Testis (tissue), 3 donors: ENCODE measurements around the gene DDX1. TPM values are rescaled to one million over a fixed set of nuclear protein-coding genes. Genes with fewer than 3 reads are reported as not detected.

Experiments
- DNase-seq: peaks from one replicate; pipeline ENCODE4 v3.0.0-alpha.2; 2019
- H3K27ac ChIP-seq, 2 donors: fragments of 200-600 bp; sonication (generic); one replicate each; pipeline ENCODE4 v1.5.1; 2019
- H3K27me3 ChIP-seq: fragments of 200-600 bp; sonication (generic); one replicate; pipeline ENCODE4 v1.5.1; 2019
- H3K36me3 ChIP-seq: fragments of 200-600 bp; sonication (generic); one replicate; pipeline ENCODE4 v1.5.1; 2017; ENCODE audit warnings: low read depth; ENCODE audit errors: missing control alignments
- H3K4me1 ChIP-seq: fragments of 200-600 bp; sonication (generic); one replicate; pipeline ENCODE4 v1.5.1; 2019
- H3K4me3 ChIP-seq, 2 donors: fragments of 200-600 bp; sonication (generic); one replicate each; pipeline ENCODE4 v1.5.1; 2017 to 2019
- H3K9me3 ChIP-seq: fragments of 200-600 bp; sonication (generic); one replicate; pipeline ENCODE4 v1.5.1; 2017
- POLR2A ChIP-seq: fragments of 450-650 bp; IDR thresholded peaks from one replicate; pipeline ENCODE4 v1.6.1; 2017; ENCODE audit warnings: antibody characterized with exemption, mild to moderate bottlenecking, moderate library complexity
- WGBS, 2 donors: methylation state at CpG; one replicate each; pipeline ENCODE4 v1.1.5; 2018; 5-methylcytosine and 5-hydroxymethylcytosine counted together
- intact Hi-C: fragments of 100-400 bp; cut with DNase I; formaldehyde crosslinking; loops from one replicate; pipeline ENCODE4 v1.15.1; 2023; ENCODE audit warnings: low total_unique reads
- polyA plus RNA-seq: library from polyadenylated mRNA; stranded (reverse); fragments of 350-450 nt; fragmentation: Illumina TruSeq; extraction: RNeasy Lipid Tissue Mini Kit (QIAGEN cat#74804); gene quantifications from one replicate; pipeline ENCODE4 v1.2.3, GENCODE V29; 2014; ENCODE audit warnings: low read depth, low replicate concordance; ENCODE audit not compliant: insufficient read depth
- total RNA-seq, 2 donors: library from RNA; depleted of rRNA; stranded (reverse); fragments of >200 nt; gene quantifications; one replicate each; pipeline ENCODE4 v1.2.3, GENCODE V29; 2016
- TF ChIP-seq, protein P1 (sequence below), 3 experiments: fragments of 450-650 bp in 2 of 3; fragments of 200-600 bp in 1 of 3; sonication (generic) in 1 of 3; IDR thresholded peaks; one replicate each; pipeline ENCODE4 v1.5.1; 2016 to 2019; ENCODE audit warnings: antibody characterized with exemption in 3 of 3, mild to moderate bottlenecking in 2 of 3, moderate library complexity in 1 of 3

Gene DDX1
- total and polyA plus RNA-seq, 3 donors from 2014 or later: 60.4 to 66.9 (median 65.0) TPM

DNA sequence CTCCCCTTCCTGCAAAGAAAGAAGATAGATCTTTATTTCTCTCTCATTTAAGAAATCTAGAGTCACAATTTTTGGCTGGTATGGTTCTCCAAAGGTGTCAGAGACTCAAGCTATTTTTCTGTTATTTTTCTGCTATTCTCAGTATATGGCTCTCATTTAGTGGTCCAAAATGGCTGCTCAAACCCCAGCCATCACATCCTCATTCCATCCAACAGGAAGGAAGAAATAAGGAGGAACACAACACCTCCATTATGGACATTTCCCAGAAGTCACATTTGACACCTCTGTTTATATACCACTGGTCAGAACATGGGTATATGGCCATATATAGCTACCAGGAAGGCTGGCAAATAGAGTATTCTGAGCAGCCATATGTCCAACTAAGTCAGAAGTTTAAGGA lies 7.4 kb upstream of the DDX1 start:
- no peak for TF ChIP-seq POLR2A
- TF ChIP-seq, protein P1, sequence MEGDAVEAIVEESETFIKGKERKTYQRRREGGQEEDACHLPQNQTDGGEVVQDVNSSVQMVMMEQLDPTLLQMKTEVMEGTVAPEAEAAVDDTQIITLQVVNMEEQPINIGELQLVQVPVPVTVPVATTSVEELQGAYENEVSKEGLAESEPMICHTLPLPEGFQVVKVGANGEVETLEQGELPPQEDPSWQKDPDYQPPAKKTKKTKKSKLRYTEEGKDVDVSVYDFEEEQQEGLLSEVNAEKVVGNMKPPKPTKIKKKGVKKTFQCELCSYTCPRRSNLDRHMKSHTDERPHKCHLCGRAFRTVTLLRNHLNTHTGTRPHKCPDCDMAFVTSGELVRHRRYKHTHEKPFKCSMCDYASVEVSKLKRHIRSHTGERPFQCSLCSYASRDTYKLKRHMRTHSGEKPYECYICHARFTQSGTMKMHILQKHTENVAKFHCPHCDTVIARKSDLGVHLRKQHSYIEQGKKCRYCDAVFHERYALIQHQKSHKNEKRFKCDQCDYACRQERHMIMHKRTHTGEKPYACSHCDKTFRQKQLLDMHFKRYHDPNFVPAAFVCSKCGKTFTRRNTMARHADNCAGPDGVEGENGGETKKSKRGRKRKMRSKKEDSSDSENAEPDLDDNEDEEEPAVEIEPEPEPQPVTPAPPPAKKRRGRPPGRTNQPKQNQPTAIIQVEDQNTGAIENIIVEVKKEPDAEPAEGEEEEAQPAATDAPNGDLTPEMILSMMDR (IDR thresholded peaks at IDR 0.05): no peak
- H3K9me3 ChIP-seq: no peaks in the 10 kb centered on the region
- no peak overlapping the region for H3K4me3 ChIP-seq
- no peaks in the 10 kb centered on the region for H3K27me3 ChIP-seq
- intact Hi-C loops: no loop called here
- H3K4me1 ChIP-seq: no peaks in the 10 kb centered on the region
- H3K27ac ChIP-seq: no peak overlapping the region
- no peak for DNase-seq
- H3K36me3 ChIP-seq: no peaks in the 10 kb centered on the region

DNA sequence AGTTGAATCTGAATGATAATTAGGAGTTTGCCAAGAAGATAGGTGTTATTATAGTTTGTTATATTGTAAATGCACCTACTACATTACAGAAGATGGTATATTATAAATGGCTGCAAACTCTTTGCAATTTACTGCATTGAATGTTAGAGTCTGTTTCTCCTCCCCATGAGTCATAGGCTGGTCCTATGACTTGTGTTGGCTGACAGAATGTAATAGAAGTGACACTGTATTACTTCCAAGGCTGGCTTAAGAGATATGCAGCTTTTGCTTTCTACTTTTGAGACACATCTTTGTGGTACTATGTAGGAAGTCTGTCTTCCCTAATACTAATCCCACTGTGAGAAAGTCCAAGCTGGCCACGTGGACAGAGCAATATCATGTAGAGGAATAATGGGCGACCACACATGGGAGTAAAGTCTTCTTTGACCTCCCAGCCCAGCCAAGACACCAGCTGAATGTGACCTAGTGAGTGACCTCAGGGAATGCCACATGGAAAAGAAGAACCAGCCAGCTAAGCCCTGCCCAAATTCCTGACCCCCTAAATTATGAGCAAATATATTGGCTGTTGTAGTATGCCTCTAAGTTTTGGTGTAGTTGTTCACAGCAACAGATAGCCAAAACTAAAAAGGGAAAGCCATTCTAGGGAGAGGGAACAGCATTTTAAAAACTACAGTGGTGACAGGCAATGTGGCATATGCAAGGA lies 6.8 kb upstream of the DDX1 start:
- intact Hi-C loops: no loop called here
- Histone ChIP-seq H3K27me3 (no peaks in the 10 kb centered on the region), H3K9me3 (no peaks in the 10 kb centered on the region), H3K36me3 (no peaks in the 10 kb centered on the region), H3K4me1 (no peaks in the 10 kb centered on the region), H3K27ac (no peak overlapping the region), H3K4me3 (no peak overlapping the region)
- DNase-seq: no peak
- TF ChIP-seq, protein P1 (IDR thresholded peaks at IDR 0.05): no peak
- TF ChIP-seq POLR2A: no peak
- WGBS, 2 donors: 88% methylated on average over 2 of the region's 2 CpGs

DNA sequence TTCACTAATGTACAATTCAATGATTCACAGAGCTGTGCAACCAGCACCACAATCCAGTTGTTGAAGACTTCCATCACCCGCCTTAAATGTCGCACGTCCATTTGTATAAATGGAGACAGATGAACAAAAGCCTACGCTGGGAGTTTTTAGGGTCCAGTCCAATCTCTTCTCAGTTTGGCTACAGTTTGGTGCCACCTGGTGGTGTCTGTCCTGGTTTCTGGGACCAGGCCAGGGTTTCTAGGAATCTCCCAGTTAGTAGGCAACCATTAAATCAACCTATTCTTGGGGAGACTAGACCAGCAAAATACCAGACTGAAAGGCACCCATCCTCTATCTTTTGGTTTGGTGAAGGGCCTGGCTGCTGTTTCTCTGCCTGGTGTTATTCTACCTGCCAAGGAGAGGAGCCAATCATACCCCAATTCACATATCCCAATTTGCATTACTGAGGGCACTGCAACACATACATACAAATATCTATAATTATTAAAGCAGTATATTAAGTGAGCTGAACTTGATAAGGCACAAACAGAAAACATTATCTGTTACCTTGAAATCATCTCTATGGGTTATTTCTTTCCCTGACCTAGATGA lies 3.2 kb upstream of the DDX1 start:
- 48 to 52% methylated on average over 4 of the region's 4 CpGs for WGBS, 2 donors
- intact Hi-C loops: no loop called here
- Histone ChIP-seq H3K27me3 (no peaks in the 10 kb centered on the region), H3K27ac (no peak overlapping the region), H3K4me1 (peaks cover 7% of the 10 kb centered on the region), H3K36me3 (no peaks in the 10 kb centered on the region), H3K9me3 (no peaks in the 10 kb centered on the region), H3K4me3 (no peak overlapping the region)
- TF ChIP-seq, protein P1 (IDR thresholded peaks at IDR 0.05): peak; percentile 41 to 50 (median 47)
- TF ChIP-seq POLR2A: no peak
- DNase-seq: peak; percentile 77

DNA sequence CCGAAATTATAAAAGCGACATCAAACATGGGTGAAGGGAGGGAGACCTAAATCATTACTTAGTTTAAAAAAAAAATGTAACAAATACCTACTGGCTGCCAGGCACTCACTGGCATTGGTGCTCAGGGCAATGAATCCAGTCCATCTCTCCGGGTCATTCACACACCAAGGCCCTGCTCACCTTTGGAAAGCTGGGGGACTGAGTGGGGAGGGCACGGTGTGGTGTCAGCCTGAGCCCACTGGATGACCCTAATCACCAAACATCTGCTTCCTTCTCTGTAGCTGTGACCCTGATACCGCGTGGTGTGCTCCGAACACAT lies 336 bp upstream of the DDX1 start:
- no peak for DNase-seq
- Histone ChIP-seq H3K27ac (peak overlapping the region; percentile 89 to 93), H3K4me3 (peak overlapping the region; percentile 79 to 93), H3K36me3 (no peaks in the 10 kb centered on the region), H3K27me3 (no peaks in the 10 kb centered on the region), H3K9me3 (no peaks in the 10 kb centered on the region), H3K4me1 (peaks cover 17% of the 10 kb centered on the region)
- WGBS, 2 donors: 7 to 14% methylated on average over 4 to 7 of the region's 7 CpGs
- TF ChIP-seq POLR2A: no peak
- TF ChIP-seq, protein P1 (IDR thresholded peaks at IDR 0.05): no peak
- intact Hi-C loops: no loop called here

DNA sequence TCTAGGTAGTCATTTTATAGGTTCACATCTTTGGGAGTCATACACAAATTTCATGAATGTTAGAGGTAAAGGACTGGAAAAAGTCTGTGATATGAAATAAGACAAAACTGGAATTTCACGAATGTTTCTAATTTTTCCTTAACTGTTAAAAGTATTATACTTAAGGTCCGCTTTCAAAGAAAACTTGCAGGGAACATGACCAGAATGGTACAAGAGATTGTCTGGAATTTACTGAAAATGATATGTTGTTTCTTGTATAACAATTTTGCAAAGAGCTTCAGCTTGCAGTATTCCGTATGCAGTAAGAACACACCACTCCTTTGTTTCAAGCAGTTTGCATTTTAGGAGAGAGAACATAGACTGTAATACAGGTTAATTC lies 1.6 kb downstream of the DDX1 start:
- H3K4me1 ChIP-seq: peaks cover 17% of the 10 kb centered on the region
- H3K9me3 ChIP-seq: no peaks in the 10 kb centered on the region
- H3K27ac ChIP-seq: no peak overlapping the region
- TF ChIP-seq, protein P1 (IDR thresholded peaks at IDR 0.05): no peak
- TF ChIP-seq POLR2A: no peak
- H3K27me3 ChIP-seq: no peaks in the 10 kb centered on the region
- no peaks in the 10 kb centered on the region for H3K36me3 ChIP-seq
- 58 to 62% methylated on average over 3 of the region's 3 CpGs for WGBS, 2 donors
- no peak for DNase-seq
- intact Hi-C loops: no loop called here
- H3K4me3 ChIP-seq: no peak overlapping the region
